ENCODE measurements around the gene ZNF598. TPM values are rescaled to one million over a fixed set of nuclear protein-coding genes. Genes with fewer than 3 reads are reported as not detected.

Gene ZNF598
- total and polyA plus RNA-seq, 3 donors from 2014 or later: 46.3 to 94.6 (median 80.4) TPM

DNA sequence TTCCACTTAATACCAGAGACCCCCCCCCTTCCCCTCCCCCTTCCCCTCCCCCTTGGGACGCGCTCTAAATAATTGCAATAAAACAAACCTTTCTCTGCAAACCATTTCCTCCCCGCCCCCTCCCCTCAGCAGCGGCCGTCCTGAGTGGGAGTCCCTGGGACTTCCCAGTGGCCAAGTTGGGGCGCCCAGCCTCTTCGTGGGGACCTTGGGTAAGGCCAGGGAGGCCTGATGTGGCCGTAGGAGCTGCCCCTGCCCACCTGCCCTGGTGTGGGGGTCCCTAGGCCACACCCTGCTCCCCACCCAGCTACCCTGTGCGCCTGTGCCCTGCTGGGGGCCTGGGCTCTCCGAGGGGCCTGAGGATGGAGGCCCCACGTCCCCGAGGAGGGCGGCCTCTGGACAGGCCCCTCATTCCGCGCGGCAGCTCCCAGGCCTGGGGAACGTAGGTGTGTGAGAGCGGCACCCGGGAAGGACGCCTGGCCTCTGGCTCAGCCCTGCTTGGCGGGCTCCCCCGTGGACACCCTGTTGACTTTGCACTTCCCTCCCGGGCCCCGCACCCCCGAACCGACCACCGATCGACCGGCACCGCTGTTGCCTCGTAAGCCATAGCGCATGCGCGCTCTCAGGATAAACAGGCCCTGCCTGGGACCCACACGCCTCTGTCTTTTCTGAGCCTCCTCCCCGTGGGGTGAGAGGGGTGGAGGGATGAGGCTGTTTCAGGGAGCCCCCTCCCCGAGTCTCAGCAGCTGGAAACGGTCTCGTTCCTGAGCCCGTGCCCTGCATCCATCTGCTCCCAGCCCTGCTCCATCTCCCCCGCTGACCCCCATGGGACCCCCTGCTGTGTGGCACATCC lies 29.0 kb upstream of the ZNF598 start:
- intact Hi-C loops (cut with DNase I; ENCODE audit: low total_unique reads): no loop called here
- no peak overlapping the region for H3K4me3 ChIP-seq
- no peaks in the 10 kb centered on the region for H3K9me3 ChIP-seq
- no peaks in the 10 kb centered on the region for H3K36me3 ChIP-seq (ENCODE audit: low read depth, missing control alignments)
- peaks cover 76% of the 10 kb centered on the region for H3K4me1 ChIP-seq
- DNase-seq: peak; percentile 61
- TF ChIP-seq, protein P1, sequence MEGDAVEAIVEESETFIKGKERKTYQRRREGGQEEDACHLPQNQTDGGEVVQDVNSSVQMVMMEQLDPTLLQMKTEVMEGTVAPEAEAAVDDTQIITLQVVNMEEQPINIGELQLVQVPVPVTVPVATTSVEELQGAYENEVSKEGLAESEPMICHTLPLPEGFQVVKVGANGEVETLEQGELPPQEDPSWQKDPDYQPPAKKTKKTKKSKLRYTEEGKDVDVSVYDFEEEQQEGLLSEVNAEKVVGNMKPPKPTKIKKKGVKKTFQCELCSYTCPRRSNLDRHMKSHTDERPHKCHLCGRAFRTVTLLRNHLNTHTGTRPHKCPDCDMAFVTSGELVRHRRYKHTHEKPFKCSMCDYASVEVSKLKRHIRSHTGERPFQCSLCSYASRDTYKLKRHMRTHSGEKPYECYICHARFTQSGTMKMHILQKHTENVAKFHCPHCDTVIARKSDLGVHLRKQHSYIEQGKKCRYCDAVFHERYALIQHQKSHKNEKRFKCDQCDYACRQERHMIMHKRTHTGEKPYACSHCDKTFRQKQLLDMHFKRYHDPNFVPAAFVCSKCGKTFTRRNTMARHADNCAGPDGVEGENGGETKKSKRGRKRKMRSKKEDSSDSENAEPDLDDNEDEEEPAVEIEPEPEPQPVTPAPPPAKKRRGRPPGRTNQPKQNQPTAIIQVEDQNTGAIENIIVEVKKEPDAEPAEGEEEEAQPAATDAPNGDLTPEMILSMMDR (IDR thresholded peaks at IDR 0.05): no peak
- TF ChIP-seq POLR2A (IDR thresholded peaks at IDR 0.05): no peak
- 48 to 65% methylated on average over 32 to 33 of the region's 41 CpGs for WGBS, 2 donors
- no peaks in the 10 kb centered on the region for H3K27me3 ChIP-seq
- peak overlapping the region; percentile 89 to 91 for H3K27ac ChIP-seq

DNA sequence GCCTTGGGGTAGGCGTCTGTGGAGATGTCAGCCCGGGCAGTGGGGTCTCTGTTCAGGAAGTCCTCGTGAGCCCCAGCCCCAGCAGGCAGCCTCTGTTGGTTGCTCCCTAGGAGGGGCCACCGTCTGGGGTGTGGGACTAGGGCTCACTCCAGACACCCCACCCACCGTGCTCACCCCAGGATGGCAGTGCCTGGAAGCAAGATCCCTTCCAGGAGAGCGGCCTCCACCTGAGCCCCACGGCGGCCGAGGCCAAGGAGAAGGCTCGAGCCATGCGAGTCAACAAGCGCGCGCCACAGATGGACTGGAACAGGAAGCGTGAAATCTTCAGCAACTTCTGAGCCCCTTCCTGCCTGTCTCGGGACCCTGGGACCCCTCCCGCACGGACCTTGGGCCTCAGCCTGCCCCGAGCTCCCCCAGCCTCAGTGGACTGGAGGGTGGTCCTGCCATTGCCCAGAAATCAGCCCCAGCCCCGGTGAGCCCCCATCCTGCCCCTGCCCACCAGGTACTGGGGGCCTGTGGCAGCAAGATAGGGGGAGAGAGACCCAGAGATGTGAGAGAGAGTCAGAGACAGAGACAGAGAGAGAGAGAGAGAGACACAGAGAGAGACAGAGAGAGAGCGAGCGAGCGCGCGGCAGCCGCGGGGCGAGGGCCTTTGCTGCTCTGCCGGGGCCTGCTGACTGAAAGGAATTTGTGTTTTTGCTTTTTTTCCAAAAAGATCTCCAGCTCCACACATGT lies 28.2 kb upstream of the ZNF598 start:
- H3K4me1 ChIP-seq: peaks cover 81% of the 10 kb centered on the region
- no peaks in the 10 kb centered on the region for H3K9me3 ChIP-seq
- WGBS, 2 donors: 67 to 70% methylated on average over 24 to 29 of the region's 29 CpGs
- intact Hi-C loops (cut with DNase I; ENCODE audit: low total_unique reads): no loop called here
- no peaks in the 10 kb centered on the region for H3K36me3 ChIP-seq (ENCODE audit: low read depth, missing control alignments)
- H3K27ac ChIP-seq: peak overlapping the region; percentile 89 to 91
- no peak for DNase-seq
- TF ChIP-seq POLR2A (IDR thresholded peaks at IDR 0.05): no peak
- TF ChIP-seq, protein P1 (IDR thresholded peaks at IDR 0.05): no peak
- H3K27me3 ChIP-seq: no peaks in the 10 kb centered on the region
- H3K4me3 ChIP-seq: no peak overlapping the region

DNA sequence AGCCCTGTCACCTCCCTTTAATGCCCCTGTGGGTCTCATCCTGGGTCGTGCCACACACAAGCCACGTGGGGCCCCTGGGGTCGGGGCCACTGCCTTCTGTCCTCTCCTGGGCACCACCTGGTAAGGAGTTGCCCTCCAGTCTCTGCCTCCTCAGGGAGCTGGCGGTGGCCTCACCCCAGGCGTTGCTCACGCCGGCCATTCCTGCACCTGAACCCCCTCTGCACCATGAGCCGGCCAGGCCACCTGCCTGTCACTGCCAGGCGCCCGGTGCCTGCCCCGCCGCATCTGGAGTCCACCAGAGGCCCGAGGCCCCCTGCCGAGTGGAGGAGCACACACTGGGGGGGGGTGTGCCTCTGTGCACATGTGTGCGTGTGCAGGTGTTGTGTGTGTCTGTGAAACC lies 27.5 kb upstream of the ZNF598 start:
- TF ChIP-seq, protein P1 (IDR thresholded peaks at IDR 0.05): no peak
- no peak for TF ChIP-seq POLR2A (IDR thresholded peaks at IDR 0.05)
- no peak for DNase-seq
- peak overlapping the region; percentile 89 to 91 for H3K27ac ChIP-seq
- no peaks in the 10 kb centered on the region for H3K9me3 ChIP-seq
- peaks cover 84% of the 10 kb centered on the region for H3K4me1 ChIP-seq
- H3K27me3 ChIP-seq: no peaks in the 10 kb centered on the region
- no peaks in the 10 kb centered on the region for H3K36me3 ChIP-seq (ENCODE audit: low read depth, missing control alignments)
- no peak overlapping the region for H3K4me3 ChIP-seq
- 91 to 100% methylated on average over 4 to 15 of the region's 15 CpGs for WGBS, 2 donors
- intact Hi-C loops (cut with DNase I; ENCODE audit: low total_unique reads): no loop called here

DNA sequence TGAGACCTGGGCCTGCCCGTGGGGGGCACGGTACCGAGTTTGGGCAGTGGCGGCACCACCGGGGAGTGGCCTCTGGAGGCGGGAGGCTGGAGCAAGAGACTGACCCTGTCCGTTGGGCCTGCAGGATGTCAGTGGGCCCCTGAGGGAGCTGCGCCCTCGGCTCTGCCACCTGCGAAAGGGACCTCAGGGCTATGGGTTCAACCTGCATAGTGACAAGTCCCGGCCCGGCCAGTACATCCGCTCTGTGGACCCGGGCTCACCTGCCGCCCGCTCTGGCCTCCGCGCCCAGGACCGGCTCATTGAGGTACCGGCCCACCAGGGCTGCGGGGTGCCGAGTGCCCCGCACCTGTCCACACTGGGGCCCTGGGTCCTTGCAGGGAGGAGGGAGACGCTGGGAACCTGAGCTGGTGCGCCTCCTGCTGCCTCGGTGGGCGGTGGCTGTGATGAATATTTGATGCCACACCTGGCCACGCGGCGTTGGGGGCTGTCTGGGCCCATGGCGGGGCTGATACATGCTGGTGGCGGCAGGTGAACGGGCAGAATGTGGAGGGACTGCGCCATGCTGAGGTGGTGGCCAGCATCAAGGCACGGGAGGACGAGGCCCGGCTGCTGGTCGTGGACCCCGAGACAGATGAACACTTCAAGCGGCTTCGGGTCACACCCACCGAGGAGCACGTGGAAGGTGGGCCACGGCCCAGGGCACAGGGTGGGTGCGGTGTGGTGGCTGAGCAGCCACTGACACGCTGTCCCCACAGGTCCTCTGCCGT lies 26.8 kb upstream of the ZNF598 start:
- no peak overlapping the region for H3K4me3 ChIP-seq
- intact Hi-C loops (cut with DNase I; ENCODE audit: low total_unique reads): no loop called here
- DNase-seq: no peak
- TF ChIP-seq POLR2A (IDR thresholded peaks at IDR 0.05): no peak
- TF ChIP-seq, protein P1 (IDR thresholded peaks at IDR 0.05): no peak
- no peaks in the 10 kb centered on the region for H3K36me3 ChIP-seq (ENCODE audit: low read depth, missing control alignments)
- H3K9me3 ChIP-seq: no peaks in the 10 kb centered on the region
- no peaks in the 10 kb centered on the region for H3K27me3 ChIP-seq
- 88 to 96% methylated on average over 23 to 47 of the region's 47 CpGs for whole genome bisulfite sequencing, 2 donors
- peak overlapping the region; percentile 41 to 89 for H3K27ac ChIP-seq
- peaks cover 80% of the 10 kb centered on the region for H3K4me1 ChIP-seq

Measured in testis (tissue), 3 donors.